SK-MEL-5 (cell line): ENCODE results near the gene ACOX1. TPM values are rescaled to one million over a fixed set of nuclear protein-coding genes. Genes with fewer than 3 reads are reported as not detected.

Experiments
- DNase-seq: peaks from one replicate; pipeline ENCODE4 v3.0.0-alpha.2; 2016; ENCODE audit warnings: low read depth, low spot score
- in situ Hi-C: cut with HindIII; loops from 2 replicates; pipeline ENCODE4 v1.10.0; 2016; ENCODE audit warnings: low sequenced_read_pairs, high pct_unique_total_duplicates, low pct_unique_long_range_greater_than_20kb
- polyA plus RNA-seq, 2 experiments: library from polyadenylated mRNA; depleted of rRNA; stranded (reverse); fragments of >200 nt; gene quantifications; 2 replicates each; pipeline ENCODE4 v1.2.3, GENCODE V29; 2015
- total RNA-seq: library from RNA; depleted of rRNA; stranded (reverse); fragments of >200 nt; shearing (Covaris generic); gene quantifications from 2 replicates; pipeline ENCODE4 v1.2.3, GENCODE V29; 2014; rRNA removed

Gene ACOX1
- total RNA-seq, result 43.2 and 44.4 TPM in 2 replicates
- 30.3 and 35.3 TPM in 2 replicates for polyA plus RNA-seq (2015; cell fraction: cytosol; rRNA removed)
- 31.4 and 47.3 TPM in 2 replicates for polyA plus RNA-seq (2015; cell fraction: nucleus; rRNA removed)

GRCh38 chr17:75978938-75979704, at the start of gene ACOX1, which contains the start of gene TEN1:
TSS of gene ACOX1 (minus strand) at chr17:75979166. CDS start at chr17:75979073, 93 bp downstream.
TSS of gene TEN1 (plus strand) at chr17:75979240. CDS start at chr17:75986193, 6,953 bp downstream.
- in situ Hi-C loops, result no loop called here

GRCh38 chr17:76027159-76027839, 48.3 kb upstream of the ACOX1 start, which contains the start of gene EVPL:
TSS of gene EVPL (minus strand) at chr17:76027306. CDS start at chr17:76027198, 108 bp downstream.
- no peak for DNase-seq
- in situ Hi-C loops, result loop anchor here (25.0 kb wide), 1 partner anchor 160 kb away; no protein-coding TSS in a partner anchor

More at GRCh38 chr17:75978938-75979704, at the start of gene ACOX1, which contains the start of gene TEN1:
- peak; percentile 100 for DNase-seq

DNA sequence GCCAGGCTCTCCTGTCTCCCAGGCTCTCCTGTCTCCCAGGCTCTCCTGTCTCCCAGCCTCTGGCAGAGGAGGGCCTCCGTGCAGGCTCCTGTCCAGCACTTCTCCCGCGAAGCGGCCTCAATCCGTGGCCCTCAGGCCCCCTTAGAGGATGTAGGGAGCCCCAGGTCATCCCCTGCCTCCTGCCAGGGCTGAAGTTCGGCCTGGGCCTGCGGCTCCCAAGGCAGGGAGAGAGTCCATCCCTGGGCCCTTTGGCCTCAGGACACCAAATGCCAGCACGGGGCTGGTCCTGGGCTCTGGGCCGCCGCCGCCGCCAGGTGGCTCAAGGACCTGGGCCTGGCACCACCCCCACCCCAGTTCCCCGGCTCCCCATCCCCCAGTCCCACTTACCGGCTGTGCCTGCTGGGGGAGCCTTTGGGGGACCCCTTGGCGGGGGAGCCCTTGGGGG, 47.8 kb upstream of the ACOX1 start:
- in situ Hi-C loops, result loop anchor here (25.0 kb wide), 1 partner anchor 161 kb away; no protein-coding TSS in a partner anchor
- DNase-seq, result no peak

GRCh38 chr17:76025294-76025693, 46.3 kb upstream of the ACOX1 start:
- in situ Hi-C loops, result loop anchor here (25.0 kb wide), 1 partner anchor 162 kb away; no protein-coding TSS in a partner anchor
- no peak for DNase-seq

GRCh38 chr17:76024353-76024752, 45.4 kb upstream of the ACOX1 start:
- in situ Hi-C loops, result no loop called here
- DNase-seq, result no peak

- in situ Hi-C loops, result no loop called here
- no peak for DNase-seq
These were observed 44.9 kb upstream of the ACOX1 start for GRCh38 chr17:76023900-76024237.

DNA sequence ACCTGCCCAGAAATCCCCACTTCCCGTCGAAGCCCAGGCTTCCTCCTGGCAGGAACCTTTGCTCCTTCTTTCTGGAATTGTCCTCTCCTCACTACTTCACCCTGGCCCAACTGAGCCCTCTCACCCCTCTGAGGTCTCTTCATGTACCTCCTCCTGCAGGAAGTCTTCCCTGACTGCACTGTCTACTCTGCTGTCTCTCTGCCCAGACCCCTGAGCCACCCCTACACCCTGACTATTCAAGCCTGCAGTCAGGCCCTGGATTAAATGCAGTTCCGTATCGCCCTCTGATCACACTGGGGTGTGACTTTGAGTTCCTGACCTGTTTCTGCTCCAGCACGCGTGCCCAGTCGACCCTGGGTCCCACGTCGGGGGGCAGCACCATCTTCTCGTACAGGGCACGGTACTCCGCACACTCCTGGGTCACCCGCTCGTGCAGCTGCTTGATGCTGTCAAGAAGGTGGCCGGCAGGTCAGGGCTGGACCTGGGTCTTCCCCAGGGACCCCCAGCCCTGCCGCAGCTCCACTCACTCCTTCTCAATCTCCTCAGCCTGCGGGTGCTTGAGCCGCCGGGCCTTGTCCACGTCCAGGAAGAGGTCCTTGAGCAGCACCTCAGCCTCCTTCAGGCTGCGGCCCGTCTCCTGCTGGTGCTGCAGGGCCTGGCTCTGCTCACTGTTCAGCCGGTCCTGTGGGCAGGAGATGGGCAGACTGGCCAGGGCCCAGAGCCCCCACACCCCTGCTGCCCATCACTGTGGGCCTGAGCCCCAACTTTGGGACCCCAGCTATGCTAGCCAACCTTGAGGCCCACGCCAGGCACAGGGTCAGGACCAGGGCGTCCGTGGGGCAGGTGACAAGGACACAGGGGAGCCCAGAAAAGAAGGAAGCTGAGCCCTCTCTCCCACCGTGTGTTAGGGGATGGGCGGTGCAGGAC, 44.3 kb upstream of the ACOX1 start:
- DNase-seq, result no peak
- in situ Hi-C loops, result no loop called here

- in situ Hi-C loops, result no loop called here
- no peak for DNase-seq
These were observed 43.3 kb upstream of the ACOX1 start for GRCh38 chr17:76022285-76022684.

DNA sequence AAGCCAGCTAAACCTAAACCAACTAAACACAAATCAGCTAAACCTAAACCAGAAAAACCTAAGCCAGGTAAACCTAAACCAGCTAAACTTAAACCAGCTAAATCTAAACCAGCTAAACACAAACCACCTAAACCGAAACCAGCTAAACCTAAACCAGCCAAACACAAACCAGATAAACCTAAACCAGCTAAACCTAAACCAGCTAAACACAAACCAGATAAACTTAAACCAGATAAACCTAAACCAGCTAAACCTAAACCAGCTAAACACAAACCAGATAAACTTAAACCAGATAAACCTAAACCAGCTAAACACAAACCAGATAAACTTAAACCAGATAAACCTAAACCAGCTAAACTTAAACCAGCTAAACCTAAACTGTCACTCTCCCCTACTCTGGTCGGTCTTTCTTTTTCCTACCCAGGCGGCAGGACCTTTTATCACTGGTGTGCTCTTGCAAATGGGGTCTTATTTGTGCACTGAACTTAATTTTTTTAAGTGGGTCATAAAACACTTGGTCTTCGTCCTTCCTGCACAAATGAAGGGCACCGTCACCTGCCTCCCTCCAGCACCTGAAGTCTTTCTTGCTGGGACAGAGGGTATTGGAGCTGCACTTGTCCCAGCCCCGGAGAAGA, 41.0 kb upstream of the ACOX1 start:
- in situ Hi-C loops, result no loop called here
- no peak for DNase-seq

- no peak for DNase-seq
- in situ Hi-C loops, result no loop called here
These were observed 39.8 kb upstream of the ACOX1 start for GRCh38 chr17:76018801-76019200.

GRCh38 chr17:76018340-76018680, 39.3 kb upstream of the ACOX1 start:
- DNase-seq, result no peak
- in situ Hi-C loops, result no loop called here

GRCh38 chr17:76017481-76018339, 38.7 kb upstream of the ACOX1 start:
- no peak for DNase-seq
- in situ Hi-C loops, result no loop called here

- DNase-seq, result no peak
- in situ Hi-C loops, result no loop called here
These were observed 35.9 kb upstream of the ACOX1 start for GRCh38 chr17:76014925-76015261.

DNA sequence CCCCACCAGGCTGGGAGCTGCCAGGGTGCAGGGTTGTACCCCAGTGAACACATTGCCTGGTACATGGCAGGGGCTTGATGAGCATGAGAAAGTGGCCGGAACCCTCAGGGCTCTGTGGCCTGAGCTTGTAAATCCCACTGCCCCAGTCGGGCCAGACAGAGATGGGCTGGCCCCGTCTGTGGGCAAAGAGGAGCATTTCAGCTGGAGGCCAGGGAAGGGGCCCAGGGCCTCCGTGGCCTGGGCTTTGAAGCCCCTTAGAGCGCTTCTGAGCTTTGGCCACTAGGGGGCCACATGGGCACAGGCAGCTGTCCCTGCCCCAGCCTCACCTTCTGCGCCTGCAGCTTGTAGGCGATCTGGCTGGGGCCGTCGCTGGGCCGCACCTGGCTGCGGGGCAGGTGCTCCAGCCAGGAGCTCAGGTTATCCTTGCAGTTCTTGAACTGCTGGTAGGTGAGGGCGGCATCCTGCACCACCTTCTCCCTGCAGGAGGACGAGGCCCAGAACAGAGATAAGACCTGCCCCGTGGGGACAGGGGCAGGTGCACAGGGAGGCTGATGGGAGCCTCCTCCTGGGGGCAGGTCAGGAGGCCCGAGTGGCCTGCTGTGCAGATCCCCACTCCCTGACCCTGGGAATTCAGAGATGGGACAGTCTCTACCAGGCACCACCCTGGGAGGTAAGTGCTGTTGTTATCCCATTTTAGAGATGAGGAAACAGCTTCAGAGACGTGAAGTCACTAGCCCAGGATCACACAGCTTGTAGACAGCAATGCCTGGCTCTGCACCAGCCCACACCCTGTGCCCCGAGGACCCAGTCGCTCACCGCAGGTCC, 35.3 kb upstream of the ACOX1 start:
- in situ Hi-C loops, result no loop called here
- peak; percentile 88 for DNase-seq

DNA sequence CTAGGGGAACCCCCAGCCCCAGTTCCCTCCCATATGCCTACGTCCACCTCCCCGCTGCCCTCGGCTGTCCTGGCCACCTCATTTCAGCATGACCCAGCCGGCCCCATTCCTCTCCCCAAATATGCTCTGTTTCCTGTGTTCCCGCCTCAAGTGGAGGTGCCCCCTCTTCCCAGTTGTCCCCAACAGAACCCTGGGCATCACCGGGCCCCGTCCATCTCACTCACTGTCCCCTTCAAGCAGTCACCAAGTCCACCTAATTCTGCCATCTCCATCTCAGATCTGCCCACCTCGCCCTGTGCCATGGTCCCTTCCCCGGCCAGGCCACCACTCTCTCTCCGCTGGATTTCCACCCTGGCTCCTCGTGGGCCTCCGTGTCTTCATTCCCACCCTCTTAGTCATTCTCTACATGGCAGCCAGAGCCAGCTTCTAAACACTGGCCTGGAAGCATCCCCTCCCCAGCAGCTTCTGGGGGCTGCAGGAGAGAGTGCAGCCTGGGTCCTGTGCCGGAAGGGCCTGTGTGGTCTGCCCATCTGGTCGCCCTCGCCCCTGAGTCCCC, 34.5 kb upstream of the ACOX1 start:
- no peak for DNase-seq
- in situ Hi-C loops, result no loop called here
